ENCODE results near the gene OPN4.

DNA sequence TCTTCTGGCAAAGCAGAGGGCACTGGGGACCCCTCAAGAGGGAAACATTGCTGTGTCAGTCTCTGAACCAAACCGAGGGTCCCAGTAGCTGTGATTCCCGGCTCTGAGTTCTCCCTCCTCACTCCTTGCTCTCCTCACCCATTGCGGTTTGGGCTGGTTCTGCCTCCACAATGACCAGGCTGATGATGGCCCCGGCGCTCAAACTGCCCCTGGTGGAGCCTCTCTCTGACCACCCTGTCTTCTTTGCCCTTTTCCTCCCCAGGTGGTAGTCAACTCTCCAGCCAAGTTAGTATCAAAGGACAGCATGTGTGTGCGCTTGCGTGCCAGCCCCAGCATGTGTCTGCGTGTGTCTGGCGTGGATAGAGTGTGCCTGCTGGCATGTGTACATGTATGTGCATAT is 31.1 kb downstream of the OPN4 start:
- TF ChIP-seq, protein P1, sequence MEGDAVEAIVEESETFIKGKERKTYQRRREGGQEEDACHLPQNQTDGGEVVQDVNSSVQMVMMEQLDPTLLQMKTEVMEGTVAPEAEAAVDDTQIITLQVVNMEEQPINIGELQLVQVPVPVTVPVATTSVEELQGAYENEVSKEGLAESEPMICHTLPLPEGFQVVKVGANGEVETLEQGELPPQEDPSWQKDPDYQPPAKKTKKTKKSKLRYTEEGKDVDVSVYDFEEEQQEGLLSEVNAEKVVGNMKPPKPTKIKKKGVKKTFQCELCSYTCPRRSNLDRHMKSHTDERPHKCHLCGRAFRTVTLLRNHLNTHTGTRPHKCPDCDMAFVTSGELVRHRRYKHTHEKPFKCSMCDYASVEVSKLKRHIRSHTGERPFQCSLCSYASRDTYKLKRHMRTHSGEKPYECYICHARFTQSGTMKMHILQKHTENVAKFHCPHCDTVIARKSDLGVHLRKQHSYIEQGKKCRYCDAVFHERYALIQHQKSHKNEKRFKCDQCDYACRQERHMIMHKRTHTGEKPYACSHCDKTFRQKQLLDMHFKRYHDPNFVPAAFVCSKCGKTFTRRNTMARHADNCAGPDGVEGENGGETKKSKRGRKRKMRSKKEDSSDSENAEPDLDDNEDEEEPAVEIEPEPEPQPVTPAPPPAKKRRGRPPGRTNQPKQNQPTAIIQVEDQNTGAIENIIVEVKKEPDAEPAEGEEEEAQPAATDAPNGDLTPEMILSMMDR (IDR thresholded peaks at IDR 0.05; ENCODE audit: insufficient read depth, low read length, poor library complexity, severe bottlenecking): no peak
- TF ChIP-seq EZH2phosphoT487 (conservative IDR thresholded peaks at IDR 0.05; ENCODE audit: low read length): no peak
